HG03442 (cell line): ENCODE data around the gene UFSP2.

Experiments used
- ATAC-seq: cut with Tn5 transposase; IDR thresholded peaks from one replicate; pipeline ENCODE4 v1.9.1; 2021; ENCODE audit warnings: mild to moderate bottlenecking, moderate library complexity; ENCODE audit not compliant: unreplicated experiment

The UFSP2 gene

GRCh38 chr4:185425647-185426352, at the start of gene UFSP2:
Gene UFSP2, minus strand, starts transcription at chr4:185425964. Its CDS starts 96 bp downstream, at chr4:185425868.
- peak; percentile 91 for ATAC-seq

- no peak for ATAC-seq
These were observed 47.5 kb upstream of the UFSP2 start for GRCh38 chr4:185473247-185473646.

- no peak for ATAC-seq
These were observed 46.4 kb upstream of the UFSP2 start for GRCh38 chr4:185472103-185472542.

- ATAC-seq = peak; percentile 91
These were observed 45.7 kb upstream of the UFSP2 start, which contains the start of gene CCDC110 for GRCh38 chr4:185471235-185472102. Gene CCDC110, minus strand, starts transcription at chr4:185471733. Its CDS starts 50 bp downstream, at chr4:185471683.

- no peak for ATAC-seq
These were observed 44.9 kb upstream of the UFSP2 start for GRCh38 chr4:185470501-185471195.

GRCh38 chr4:185469580-185470154, 43.9 kb upstream of the UFSP2 start:
- no peak for ATAC-seq

GRCh38 chr4:185468999-185469398, 43.2 kb upstream of the UFSP2 start:
- ATAC-seq = no peak

- no peak for ATAC-seq
These were observed 42.2 kb upstream of the UFSP2 start for GRCh38 chr4:185467991-185468390.

GRCh38 chr4:185467101-185467500, 41.3 kb upstream of the UFSP2 start:
- no peak for ATAC-seq

- no peak for ATAC-seq
These were observed 39.9 kb upstream of the UFSP2 start for GRCh38 chr4:185465707-185466106.

- no peak for ATAC-seq
These were observed 39.1 kb upstream of the UFSP2 start for GRCh38 chr4:185464887-185465286.

- ATAC-seq = no peak
These were observed 38.4 kb upstream of the UFSP2 start for GRCh38 chr4:185464183-185464582.

GRCh38 chr4:185463541-185463940, 37.8 kb upstream of the UFSP2 start:
- ATAC-seq = no peak

GRCh38 chr4:185461565-185461964, 35.8 kb upstream of the UFSP2 start:
- ATAC-seq = no peak

GRCh38 chr4:185457136-185457535, 31.4 kb upstream of the UFSP2 start:
- ATAC-seq = no peak

GRCh38 chr4:185456131-185456530, 30.4 kb upstream of the UFSP2 start:
- no peak for ATAC-seq

GRCh38 chr4:185445209-185445608, 19.4 kb upstream of the UFSP2 start:
- ATAC-seq = no peak

- ATAC-seq = no peak
These were observed 15.7 kb upstream of the UFSP2 start for GRCh38 chr4:185441479-185441878.

- peak; percentile 73 for ATAC-seq
These were observed 12.0 kb upstream of the UFSP2 start for GRCh38 chr4:185437809-185438208.

GRCh38 chr4:185435466-185435865, 9.7 kb upstream of the UFSP2 start:
- no peak for ATAC-seq

GRCh38 chr4:185429660-185430059, 3.9 kb upstream of the UFSP2 start:
- no peak for ATAC-seq
